HG02938 (cell line): ENCODE data around the gene SLC13A5.
A peak's percentile ranks its signal among the peaks of the same experiment; 100 is the strongest.
"Not testable (repeated sequence)": the region's sequence is repeated elsewhere in the genome, so short reads cannot be mapped to it uniquely, and the experiment has no call there.

Experiments
- ATAC-seq: cut with Tn5 transposase; IDR thresholded peaks from one replicate; pipeline ENCODE4 v1.9.1; 2021; ENCODE audit warnings: mild to moderate bottlenecking, moderate library complexity; ENCODE audit not compliant: unreplicated experiment

The SLC13A5 gene

GRCh38 chr17:6666557-6666956 lies 46.6 kb downstream of the SLC13A5 start:
- ATAC-seq, result no peak

GRCh38 chr17:6666077-6666521 lies 47.1 kb downstream of the SLC13A5 start:
- no peak for ATAC-seq

- ATAC-seq, result not testable (repeated sequence)
Observed at GRCh38 chr17:6663200-6663599, 50.0 kb downstream of the SLC13A5 start.

DNA sequence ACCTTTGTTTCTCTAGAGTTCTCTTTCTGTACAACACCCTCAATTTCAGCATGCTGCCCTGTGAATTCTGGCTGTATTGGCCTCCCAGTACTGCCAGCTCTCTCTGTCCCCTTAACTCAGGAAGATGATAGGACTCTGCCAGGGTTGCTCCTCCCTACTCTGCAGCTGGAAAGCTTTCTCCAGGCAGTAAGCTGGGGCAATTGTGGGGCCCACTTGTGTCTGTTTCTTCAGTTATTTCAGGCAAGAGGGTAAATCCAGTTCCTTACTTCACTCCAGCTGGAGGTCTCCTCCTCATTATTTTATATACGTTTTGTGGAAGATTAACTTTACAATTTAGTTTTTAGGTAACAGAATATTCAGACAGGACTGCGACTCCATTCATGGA lies 51.7 kb downstream of the SLC13A5 start:
- no peak for ATAC-seq

- peak; percentile 57 for ATAC-seq
Observed at GRCh38 chr17:6660805-6661463, 52.2 kb downstream of the SLC13A5 start.

- ATAC-seq, result no peak
Observed at GRCh38 chr17:6660101-6660500, 53.1 kb downstream of the SLC13A5 start.

DNA sequence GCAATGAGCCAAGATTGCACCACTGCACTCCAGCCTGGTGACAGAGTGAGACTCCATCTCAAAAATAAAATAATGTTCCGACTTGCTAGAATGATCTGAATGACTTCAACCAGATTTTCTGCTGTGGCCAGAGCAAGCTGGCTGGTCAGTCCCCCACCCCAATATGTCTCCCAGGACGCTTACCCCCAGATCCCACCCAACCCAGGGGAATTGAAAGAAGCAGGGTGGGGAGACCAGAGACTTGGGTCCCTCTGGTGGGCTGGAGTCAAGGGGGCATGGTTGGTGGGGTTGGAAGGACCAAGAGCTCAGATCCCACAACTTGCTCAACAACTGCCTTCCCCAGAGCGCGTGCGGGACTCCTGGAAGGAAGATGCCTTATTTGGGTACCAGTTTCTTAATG lies 54.8 kb downstream of the SLC13A5 start:
- not testable (repeated sequence) for ATAC-seq

DNA sequence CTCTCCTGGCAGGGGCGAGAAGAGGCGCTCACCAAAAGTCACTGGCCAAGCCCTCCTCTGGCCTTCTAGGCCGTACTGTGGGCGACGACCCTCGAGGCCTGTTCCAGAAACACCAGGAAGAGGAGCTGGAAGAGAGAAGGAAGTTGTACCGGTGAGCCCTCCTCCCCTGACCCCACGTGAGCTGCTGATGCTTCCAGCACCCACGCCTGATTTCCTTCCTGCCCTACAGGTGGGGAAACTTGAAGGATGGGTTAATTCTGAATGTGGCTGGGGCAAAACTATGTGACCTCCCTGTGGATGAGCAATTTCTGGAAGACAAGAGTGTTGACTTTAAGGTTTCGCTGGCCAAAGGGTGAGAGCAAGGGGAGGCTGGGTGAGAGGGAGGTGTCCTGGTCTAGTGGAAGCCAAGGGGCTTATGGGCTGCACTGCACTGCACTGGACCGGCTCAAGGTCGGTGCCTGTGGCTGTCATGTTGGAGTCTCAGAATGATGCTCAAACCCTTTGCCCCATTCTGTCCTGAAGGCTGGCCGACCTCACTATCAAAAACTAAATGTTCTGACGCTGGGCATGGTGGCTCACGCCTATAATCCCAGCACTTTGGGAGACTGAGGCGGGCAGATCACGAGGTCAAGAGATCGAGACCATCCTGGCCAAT lies 55.4 kb downstream of the SLC13A5 start:
- ATAC-seq, result no peak

GRCh38 chr17:6656797-6657632 lies 56.2 kb downstream of the SLC13A5 start:
- peak; percentile 40 for ATAC-seq

DNA sequence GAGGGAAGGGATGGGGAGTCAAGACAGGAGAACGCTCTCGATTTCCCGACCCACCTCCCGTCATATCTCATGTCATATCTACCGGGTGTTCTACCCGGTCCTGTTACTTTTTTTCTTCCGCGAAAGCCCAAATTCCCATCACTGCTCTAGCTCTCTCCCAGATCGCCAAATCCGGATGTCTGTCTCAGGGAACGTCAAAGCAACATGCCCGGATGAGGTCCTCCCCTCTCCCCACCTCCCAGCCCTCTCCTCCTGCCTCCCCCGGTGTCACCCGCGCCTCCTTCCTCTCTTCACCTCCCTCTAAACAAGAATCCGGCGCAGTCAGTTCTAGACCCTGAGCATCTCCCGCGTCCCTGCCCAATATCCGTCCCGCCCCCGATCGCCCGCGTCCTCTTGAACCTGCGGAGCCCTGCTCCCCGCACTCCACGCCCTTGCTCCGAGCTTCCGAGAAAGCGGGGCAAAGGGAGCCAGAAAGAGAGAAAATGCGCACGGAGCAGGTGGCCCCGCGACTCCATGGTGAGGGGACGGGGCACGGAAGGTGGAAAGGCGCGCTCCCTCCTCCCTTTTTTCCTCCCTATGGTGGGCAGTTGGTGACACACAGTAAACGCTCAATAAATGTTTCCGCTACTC lies 57.3 kb downstream of the SLC13A5 start:
- not testable (repeated sequence) for ATAC-seq

GRCh38 chr17:6654841-6655731 lies 58.1 kb downstream of the SLC13A5 start:
- ATAC-seq, result no peak

GRCh38 chr17:6651919-6652452 lies 61.2 kb downstream of the SLC13A5 start:
- no peak for ATAC-seq

- peak; percentile 77 for ATAC-seq
Observed at GRCh38 chr17:6651354-6651918, 61.7 kb downstream of the SLC13A5 start, which contains the start of the genes C17orf100 and MED31. Gene C17orf100 (plus strand): TSS chr17:6651762. CDS start chr17:6651914, 152 bp downstream. Gene MED31 (minus strand): TSS chr17:6651605. CDS start chr17:6651528, 77 bp downstream.

DNA sequence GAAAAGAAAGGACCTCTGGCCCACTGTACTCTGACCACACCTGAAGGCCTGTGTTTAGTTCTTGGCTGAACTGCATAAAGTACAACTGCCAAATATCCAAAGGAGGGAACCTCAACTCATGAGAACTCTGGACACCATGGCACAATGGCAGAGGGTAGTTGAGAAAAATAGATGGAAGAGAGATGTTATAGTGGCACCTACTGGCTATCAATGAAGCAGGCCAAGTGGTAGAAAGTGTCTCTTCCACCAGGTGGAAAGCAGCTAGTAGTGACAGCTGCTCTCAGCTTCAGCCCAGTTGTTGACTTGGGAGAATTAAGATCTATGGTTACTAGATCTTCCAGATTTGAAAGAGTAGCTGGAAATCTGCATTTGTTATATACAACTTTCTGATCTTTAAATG lies 65.0 kb downstream of the SLC13A5 start:
- no peak for ATAC-seq

- ATAC-seq, result no peak
Observed at GRCh38 chr17:6643451-6644125, 69.6 kb downstream of the SLC13A5 start.

- no peak for ATAC-seq
Observed at GRCh38 chr17:6642592-6642991, 70.6 kb downstream of the SLC13A5 start.

DNA sequence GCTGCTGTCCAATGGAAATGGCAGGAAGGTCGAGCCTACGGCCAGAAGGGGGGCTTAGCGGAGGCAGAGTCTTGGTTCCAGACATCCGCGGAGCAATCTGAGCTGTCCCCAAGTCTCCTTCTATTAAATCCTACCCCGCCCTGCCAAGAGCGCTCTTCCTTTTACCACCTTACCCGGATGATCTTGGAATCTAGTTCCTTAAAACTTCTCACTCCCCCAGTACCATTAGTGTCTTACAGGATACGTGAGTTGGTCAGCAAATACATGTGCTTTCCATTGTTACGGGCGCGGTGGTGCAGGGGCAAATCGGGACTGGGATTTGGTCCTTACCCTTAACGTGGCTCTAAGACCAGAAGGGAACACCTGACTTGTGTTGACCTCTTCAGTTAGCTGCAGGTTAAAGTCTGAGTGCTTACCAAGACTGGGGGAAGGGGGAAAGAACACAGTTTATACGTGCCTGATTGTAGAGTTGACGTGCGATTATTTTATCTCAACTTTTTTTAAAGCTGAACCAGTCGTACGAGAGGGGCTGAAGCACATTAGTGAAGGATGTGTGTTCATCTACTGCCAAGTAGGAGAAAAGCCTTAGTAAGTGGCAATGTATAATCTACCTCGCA lies 71.8 kb downstream of the SLC13A5 start:
- ATAC-seq, result peak; percentile 12

- peak; percentile 78 for ATAC-seq
Observed at GRCh38 chr17:6640536-6641246, 72.5 kb downstream of the SLC13A5 start, which contains the start of the genes KIAA0753 and TXNDC17. Gene KIAA0753 (minus strand): TSS chr17:6640711. CDS start chr17:6635103, 5,608 bp downstream. Gene TXNDC17 (plus strand): TSS chr17:6641060. CDS start chr17:6641083, 23 bp downstream.
